ENCODE data around the gene PPFIA3. TPM values are rescaled to one million over a fixed set of nuclear protein-coding genes. Genes with fewer than 3 reads are reported as not detected.

The PPFIA3 gene
- total and polyA plus RNA-seq, 4 donors: 1.5 to 4.6 (median 2.4) TPM

DNA sequence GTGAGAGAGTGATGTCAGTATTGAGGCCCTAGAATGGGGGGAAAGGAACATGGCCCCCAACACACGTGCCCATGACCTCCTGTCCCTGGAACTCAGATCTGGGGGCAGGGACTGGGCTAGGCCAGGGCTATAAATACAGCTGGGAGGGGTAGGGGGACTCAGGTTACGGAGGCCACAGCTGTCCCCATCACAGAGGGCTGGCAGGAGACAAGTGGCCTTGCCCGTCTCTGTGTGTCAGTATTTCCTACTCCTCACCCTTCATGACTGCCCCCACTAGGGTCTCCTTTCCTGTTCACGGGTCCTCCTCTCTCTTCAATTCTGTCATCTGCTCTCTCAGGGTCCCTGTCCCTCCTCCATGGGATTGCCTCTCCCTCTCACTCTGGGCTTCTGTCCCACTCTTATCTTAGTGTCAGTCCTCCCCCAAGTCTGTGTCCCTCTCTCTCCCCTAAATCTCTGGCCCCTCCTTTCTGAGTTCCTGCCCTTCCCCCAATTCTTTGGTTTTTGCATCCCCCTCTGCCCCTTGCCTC is 36.5 kb downstream of the PPFIA3 start:
- Histone ChIP-seq H3K9me3 (ENCODE audit: control insufficient read depth in 4 of 4, low read length in 3 of 4) (no peaks in the 10 kb centered on the region), H3K4me3 (ENCODE audit: low read depth in 1 of 3, low read length in 3 of 3) (no peak overlapping the region), H3K4me1 (ENCODE audit: control insufficient read depth in 4 of 4, insufficient read depth in 4 of 4, low read length in 3 of 4) (peaks cover 3 to 14% (median 10%) of the 10 kb centered on the region in 4 donors), H3K27ac (ENCODE audit: low read depth in 1 of 2, low read length in 2 of 2) (peak overlapping the region in 1 of 2 donors; percentile 37), H3K27me3 (ENCODE audit: control insufficient read depth in 4 of 4, insufficient read depth in 4 of 4, low read length in 3 of 4) (no peaks in the 10 kb centered on the region), H3K36me3 (ENCODE audit: control insufficient read depth in 4 of 4, insufficient read depth in 3 of 4, low read depth in 1 of 4, low read length in 3 of 4) (peaks cover 0 to 2% (median 0%) of the 10 kb centered on the region in 4 donors), H3K9ac (ENCODE audit: low read depth in 1 of 2, low read length in 2 of 2) (no peak overlapping the region)
- 80% methylated on average over 4 of the region's 4 CpGs for WGBS
- DNase-seq (ENCODE audit: low spot score): no peak
- TF ChIP-seq NR2F2 (IDR thresholded peaks at IDR 0.05) (no peak), EGR1 (IDR thresholded peaks at IDR 0.05; ENCODE audit: low read depth in 2 of 2) (no peak)
- TF ChIP-seq, protein P1, sequence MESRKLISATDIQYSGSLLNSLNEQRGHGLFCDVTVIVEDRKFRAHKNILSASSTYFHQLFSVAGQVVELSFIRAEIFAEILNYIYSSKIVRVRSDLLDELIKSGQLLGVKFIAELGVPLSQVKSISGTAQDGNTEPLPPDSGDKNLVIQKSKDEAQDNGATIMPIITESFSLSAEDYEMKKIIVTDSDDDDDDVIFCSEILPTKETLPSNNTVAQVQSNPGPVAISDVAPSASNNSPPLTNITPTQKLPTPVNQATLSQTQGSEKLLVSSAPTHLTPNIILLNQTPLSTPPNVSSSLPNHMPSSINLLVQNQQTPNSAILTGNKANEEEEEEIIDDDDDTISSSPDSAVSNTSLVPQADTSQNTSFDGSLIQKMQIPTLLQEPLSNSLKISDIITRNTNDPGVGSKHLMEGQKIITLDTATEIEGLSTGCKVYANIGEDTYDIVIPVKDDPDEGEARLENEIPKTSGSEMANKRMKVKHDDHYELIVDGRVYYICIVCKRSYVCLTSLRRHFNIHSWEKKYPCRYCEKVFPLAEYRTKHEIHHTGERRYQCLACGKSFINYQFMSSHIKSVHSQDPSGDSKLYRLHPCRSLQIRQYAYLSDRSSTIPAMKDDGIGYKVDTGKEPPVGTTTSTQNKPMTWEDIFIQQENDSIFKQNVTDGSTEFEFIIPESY (IDR thresholded peaks at IDR 0.05): no peak

DNA sequence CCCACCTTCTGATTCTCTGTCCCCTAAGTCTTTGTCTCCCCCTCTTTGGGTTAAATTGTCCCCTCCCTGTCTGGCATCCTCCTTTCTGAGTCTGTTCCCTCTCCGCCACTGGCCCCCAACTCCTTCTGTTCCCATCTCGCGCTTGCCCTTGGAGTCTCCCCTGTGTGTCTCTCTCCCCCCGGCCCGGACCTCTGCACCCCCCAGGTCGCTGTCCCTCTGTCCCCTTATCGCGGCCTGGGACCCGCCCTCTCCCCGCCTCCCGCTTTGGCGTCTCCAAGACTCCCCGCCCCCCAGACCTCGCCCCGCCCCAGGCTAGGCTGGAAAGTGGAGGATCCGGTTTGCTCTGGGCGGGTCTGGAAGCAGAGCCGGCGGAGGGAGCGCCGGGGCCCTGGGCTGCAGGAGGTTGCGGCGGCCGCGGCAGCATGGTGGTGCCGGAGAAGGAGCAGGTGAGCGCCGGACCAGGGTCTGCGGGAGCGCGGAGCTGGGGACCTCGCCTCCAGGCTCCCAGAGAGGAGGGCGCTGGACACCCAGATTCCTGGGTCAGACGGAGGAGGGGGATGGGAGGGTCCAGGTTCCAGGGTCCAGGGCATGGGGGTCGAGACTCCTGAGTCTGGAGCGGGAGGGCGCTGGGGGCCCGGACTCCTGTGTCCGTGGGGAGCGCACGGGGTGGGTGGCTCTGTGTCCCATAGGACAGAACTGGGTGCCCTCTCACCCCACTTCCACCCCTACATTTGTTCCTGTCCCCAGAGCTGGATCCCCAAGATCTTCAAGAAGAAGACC is 38.3 kb downstream of the PPFIA3 start, which contains the start of gene TRPM4:
Gene TRPM4 (plus strand): TSS at position 348 of the 780 bp plus-strand sequence. CDS start 75 bp downstream, at position 423.
- H3K9ac ChIP-seq (ENCODE audit: low read depth in 1 of 2, low read length in 2 of 2): peak within 1 kb of the TSS in 1 of 2 donors; percentile 27
- no peaks in the 10 kb centered on the region for H3K27me3 ChIP-seq (ENCODE audit: control insufficient read depth in 4 of 4, insufficient read depth in 4 of 4, low read length in 3 of 4)
- 2% methylated on average over 41 of the region's 41 CpGs for WGBS
- TF ChIP-seq, protein P2, sequence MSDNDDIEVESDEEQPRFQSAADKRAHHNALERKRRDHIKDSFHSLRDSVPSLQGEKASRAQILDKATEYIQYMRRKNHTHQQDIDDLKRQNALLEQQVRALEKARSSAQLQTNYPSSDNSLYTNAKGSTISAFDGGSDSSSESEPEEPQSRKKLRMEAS (IDR thresholded peaks at IDR 0.05): no peak
- peak; percentile 29 for TF ChIP-seq SP1 (IDR thresholded peaks at IDR 0.05)
- TF ChIP-seq REST (IDR thresholded peaks at IDR 0.05): peak; percentile 45
- TF ChIP-seq, protein P1 (IDR thresholded peaks at IDR 0.05): no peak
- no peak for TF ChIP-seq RXRA (IDR thresholded peaks at IDR 0.05)
- TF ChIP-seq NR2F2 (IDR thresholded peaks at IDR 0.05): peak; percentile 22
- TF ChIP-seq RAD21 (IDR thresholded peaks at IDR 0.05): peak in 1 of 2 donors; percentile 52
- H3K36me3 ChIP-seq (ENCODE audit: control insufficient read depth in 4 of 4, insufficient read depth in 3 of 4, low read depth in 1 of 4, low read length in 3 of 4): peaks cover 0 to 2% (median 0%) of the 10 kb centered on the region in 4 donors
- no peaks in the 10 kb centered on the region for H3K9me3 ChIP-seq (ENCODE audit: control insufficient read depth in 4 of 4, low read length in 3 of 4)
- peak within 1 kb of the TSS; percentile 79 to 81 (median 80) for H3K4me3 ChIP-seq (ENCODE audit: low read depth in 1 of 3, low read length in 3 of 3)
- peak; percentile 86 for DNase-seq (ENCODE audit: low spot score)
- peak within 1 kb of the TSS; percentile 66 to 68 for H3K27ac ChIP-seq (ENCODE audit: low read depth in 1 of 2, low read length in 2 of 2)
- H3K4me1 ChIP-seq (ENCODE audit: control insufficient read depth in 4 of 4, insufficient read depth in 4 of 4, low read length in 3 of 4): peaks cover 3 to 9% (median 5%) of the 10 kb centered on the region in 4 donors

Data from liver (tissue), 9 donors.